ENCODE data around the gene TMEM108. TPM values are rescaled to one million over a fixed set of nuclear protein-coding genes. Genes with fewer than 3 reads are reported as not detected.

TMEM108 gene
- polyA plus RNA-seq, 3 donors: not detected

GRCh38 chr3:133296981-133297380, 258.8 kb downstream of the TMEM108 start:
- Histone ChIP-seq H2AFZ (ENCODE audit: insufficient read depth, low read depth, low read length, poor library complexity, severe bottlenecking) (no peak overlapping the region), H3K4me2 (replicated peaks; ENCODE audit: extremely low read depth, low read length, poor library complexity, severe bottlenecking) (no peak overlapping the region), H3K4me3 (replicated peaks in 1 of 3; ENCODE audit: low read depth in 2 of 3, low read length in 3 of 3) (no peak overlapping the region), H3K27ac (ENCODE audit: low read depth in 1 of 2, low read length in 2 of 2) (no peak overlapping the region), H3K4me1 (ENCODE audit: control insufficient read depth in 1 of 2, insufficient read depth in 2 of 2, low read length in 2 of 2) (no peaks in the 10 kb centered on the region), H3K27me3 (ENCODE audit: control insufficient read depth in 2 of 2, insufficient read depth in 2 of 2, low read length in 2 of 2) (no peaks in the 10 kb centered on the region), H3K79me2 (ENCODE audit: insufficient read depth, low read length) (no peaks in the 10 kb centered on the region), H3K36me3 (replicated peaks in 1 of 2; ENCODE audit: control insufficient read depth in 1 of 2, insufficient read depth in 2 of 2, low read length in 2 of 2) (no peaks in the 10 kb centered on the region), H3K9ac (ENCODE audit: insufficient read depth, low read length, poor library complexity, severe bottlenecking) (no peak overlapping the region), H3K9me3 (replicated peaks in 1 of 2; ENCODE audit: control insufficient read depth in 1 of 2, insufficient read depth in 1 of 2, low read length in 2 of 2) (no peaks in the 10 kb centered on the region), H4K20me1 (ENCODE audit: insufficient read depth, low read length) (no peaks in the 10 kb centered on the region)
- intact Hi-C loops (cut with micrococcal nuclease): no loop called here
- 91% methylated on average over 4 of the region's 5 CpGs for WGBS (ENCODE audit: insufficient coverage)
- H3K27ac Mint-ChIP-seq: no peak overlapping the region
- H3K4me3 Mint-ChIP-seq: no peak overlapping the region
- H3K9me3 Mint-ChIP-seq: peaks cover 0 to 1% (median 0%) of the 10 kb centered on the region in 7 donors
- no peak for DNase-seq
- H3K4me1 Mint-ChIP-seq: no peaks in the 10 kb centered on the region
- H3K36me3 Mint-ChIP-seq: no peaks in the 10 kb centered on the region
- TF ChIP-seq CTCF (IDR thresholded peaks at IDR 0.05): no peak
- H3K27me3 Mint-ChIP-seq (ENCODE audit: low read depth in 3 of 3): peaks cover 0 to 3% (median 0%) of the 10 kb centered on the region in 3 donors

- Mint-ChIP-seq H3K27ac (no peak overlapping the region), H3K4me1 (no peaks in the 10 kb centered on the region), H3K4me3 (no peak overlapping the region), H3K27me3 (ENCODE audit: low read depth in 3 of 3) (peaks cover 0 to 3% (median 0%) of the 10 kb centered on the region in 3 donors), H3K36me3 (no peaks in the 10 kb centered on the region), H3K9me3 (peaks cover 0 to 5% (median 0%) of the 10 kb centered on the region in 7 donors)
- Histone ChIP-seq H3K9me3 (replicated peaks in 1 of 2; ENCODE audit: control insufficient read depth in 1 of 2, insufficient read depth in 1 of 2, low read length in 2 of 2) (no peaks in the 10 kb centered on the region), H3K36me3 (replicated peaks in 1 of 2; ENCODE audit: control insufficient read depth in 1 of 2, insufficient read depth in 2 of 2, low read length in 2 of 2) (no peaks in the 10 kb centered on the region), H3K27ac (ENCODE audit: low read depth in 1 of 2, low read length in 2 of 2) (no peak overlapping the region), H2AFZ (ENCODE audit: insufficient read depth, low read depth, low read length, poor library complexity, severe bottlenecking) (no peak overlapping the region), H3K27me3 (ENCODE audit: control insufficient read depth in 2 of 2, insufficient read depth in 2 of 2, low read length in 2 of 2) (no peaks in the 10 kb centered on the region), H3K4me1 (ENCODE audit: control insufficient read depth in 1 of 2, insufficient read depth in 2 of 2, low read length in 2 of 2) (no peaks in the 10 kb centered on the region), H3K4me2 (replicated peaks; ENCODE audit: extremely low read depth, low read length, poor library complexity, severe bottlenecking) (no peak overlapping the region), H4K20me1 (ENCODE audit: insufficient read depth, low read length) (no peaks in the 10 kb centered on the region), H3K9ac (ENCODE audit: insufficient read depth, low read length, poor library complexity, severe bottlenecking) (no peak overlapping the region), H3K79me2 (ENCODE audit: insufficient read depth, low read length) (no peaks in the 10 kb centered on the region), H3K4me3 (replicated peaks in 1 of 3; ENCODE audit: low read depth in 2 of 3, low read length in 3 of 3) (no peak overlapping the region)
- DNase-seq: no peak
- WGBS (ENCODE audit: insufficient coverage): 67% methylated on average over 3 of the region's 4 CpGs
- no peak for TF ChIP-seq CTCF (IDR thresholded peaks at IDR 0.05)
- intact Hi-C loops (cut with micrococcal nuclease): no loop called here
Observed at GRCh38 chr3:133300102-133300501, 261.9 kb downstream of the TMEM108 start.

Data from CD14-positive monocyte (primary cell).